HG02759 (cell line): ENCODE results near the gene ITPR3.
"Not testable (repeated sequence)": the region's sequence is repeated elsewhere in the genome, so short reads cannot be mapped to it uniquely, and the experiment has no call there.

ENCODE experiments used
- ATAC-seq: cut with Tn5 transposase; IDR thresholded peaks from one replicate; pipeline ENCODE4 v1.9.1; 2021; ENCODE audit warnings: mild to moderate bottlenecking, moderate library complexity; ENCODE audit not compliant: unreplicated experiment

The ITPR3 gene

DNA sequence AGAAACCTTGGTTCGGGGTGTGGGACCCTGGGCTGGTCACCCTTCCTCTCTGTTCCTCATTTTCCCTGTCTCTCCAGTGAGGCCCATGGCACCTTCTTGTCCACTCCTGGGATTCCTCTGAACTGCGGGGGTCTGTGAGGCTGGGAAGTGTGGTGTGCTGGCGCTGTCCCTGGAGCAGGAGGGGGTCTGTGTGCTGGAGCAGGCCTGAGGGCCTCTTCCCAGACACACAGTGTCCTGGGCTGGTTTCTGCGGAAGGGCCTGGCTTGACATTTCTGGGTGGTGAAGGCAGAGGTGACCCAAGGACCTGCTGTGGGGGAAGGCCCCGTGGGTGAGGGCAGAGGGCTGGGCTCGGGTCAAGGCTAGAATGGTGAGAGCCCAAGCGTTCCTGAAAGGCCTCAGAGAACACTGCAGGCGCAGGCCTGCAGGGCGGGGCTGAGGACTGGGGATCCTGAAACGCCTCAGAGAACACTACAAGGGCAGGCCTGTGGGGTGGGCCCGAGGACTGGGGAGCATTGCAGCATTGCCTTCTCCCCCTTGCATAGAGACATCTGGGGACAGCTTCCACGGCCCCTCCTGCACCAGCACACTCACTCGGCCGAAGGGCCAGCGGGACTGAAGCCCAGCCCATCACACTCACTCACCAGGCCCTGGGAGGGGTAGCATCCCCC is 30.5 kb upstream of the ITPR3 start:
- ATAC-seq = no peak

DNA sequence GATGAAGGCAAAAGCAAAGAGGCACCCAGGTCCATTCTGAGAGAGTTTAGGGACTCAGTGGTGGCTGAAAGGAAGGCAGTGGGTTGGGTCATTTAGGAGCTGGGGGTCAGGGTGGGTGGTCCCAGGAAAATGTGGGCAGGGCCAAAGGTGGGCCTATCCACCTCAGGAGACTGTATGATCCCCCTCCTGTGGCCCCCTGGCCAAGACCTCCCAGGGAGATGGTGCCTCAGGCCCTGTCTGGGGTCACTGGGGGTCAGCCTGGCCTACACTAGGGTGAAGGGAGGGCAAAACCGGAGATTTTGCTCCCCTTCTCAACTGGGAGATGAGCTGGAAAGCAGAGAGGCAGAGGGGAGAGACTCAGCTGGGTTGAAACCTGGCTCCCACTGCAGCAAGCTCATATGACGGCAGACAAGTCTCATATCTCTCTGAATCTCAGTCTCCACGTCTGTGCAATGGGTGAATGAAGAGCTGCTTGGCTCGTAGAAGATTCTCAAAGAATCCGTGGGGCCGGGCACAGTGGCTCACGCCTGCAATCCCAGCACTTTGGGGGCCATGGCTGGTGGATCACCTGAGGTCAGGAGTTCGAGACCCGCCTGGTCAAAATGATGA is 29.6 kb upstream of the ITPR3 start:
- no peak for ATAC-seq

DNA sequence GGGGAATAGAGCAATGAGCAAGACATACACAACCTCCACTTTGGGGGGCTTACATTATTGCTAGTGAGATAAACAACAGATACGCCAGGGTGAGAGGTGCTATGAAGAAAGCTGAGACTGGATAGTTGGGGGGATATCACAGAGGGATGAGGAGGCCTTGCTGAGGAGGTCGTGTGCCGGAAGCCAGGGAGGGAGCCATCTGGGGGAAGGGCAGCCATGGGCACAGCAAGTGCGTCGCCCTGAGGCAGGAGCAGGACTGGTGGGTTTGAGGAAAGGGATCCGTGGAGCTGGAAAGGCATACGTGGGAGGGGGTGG is 28.9 kb upstream of the ITPR3 start:
- ATAC-seq = no peak

DNA sequence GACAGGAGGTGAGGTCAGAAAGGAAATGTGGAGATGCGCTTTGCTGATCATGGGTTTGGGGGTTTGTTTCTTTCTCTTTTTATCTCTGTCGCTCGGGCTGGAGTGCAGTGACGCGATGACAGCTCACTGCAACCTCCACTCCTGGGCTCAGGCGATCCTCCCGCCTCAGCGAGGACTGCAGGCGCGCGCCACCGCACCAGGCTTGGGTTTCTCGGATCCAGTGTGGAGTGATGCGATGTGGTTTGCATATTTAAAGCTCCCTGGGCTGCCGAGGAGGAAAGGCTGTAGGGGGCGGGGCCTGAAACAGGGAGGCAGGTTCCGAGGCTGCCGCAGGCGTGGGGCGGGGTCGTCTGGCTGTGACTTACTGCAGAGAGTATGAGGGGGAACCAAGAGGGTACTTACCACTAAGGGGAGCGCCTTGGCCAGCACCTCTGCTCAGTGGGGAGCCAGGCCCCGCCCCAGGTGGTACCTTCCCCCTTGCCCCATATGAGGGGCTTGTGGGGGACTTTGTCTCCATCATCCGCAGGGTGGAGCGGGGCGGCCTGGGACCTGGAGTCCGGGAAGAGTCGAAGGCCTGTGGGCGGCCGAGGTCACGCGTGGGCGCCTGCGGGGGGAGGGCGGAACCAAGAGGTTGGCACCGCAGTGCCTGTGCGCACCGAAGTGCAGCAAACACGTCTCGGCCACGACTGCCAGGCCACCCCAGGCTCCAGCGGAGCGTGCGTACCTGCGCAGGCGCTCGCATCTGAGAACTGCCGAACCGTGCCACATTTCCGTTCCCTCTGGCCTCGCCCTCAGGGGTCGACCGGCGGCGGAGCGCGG is 28.3 kb upstream of the ITPR3 start:
- ATAC-seq = peak; percentile 54

DNA sequence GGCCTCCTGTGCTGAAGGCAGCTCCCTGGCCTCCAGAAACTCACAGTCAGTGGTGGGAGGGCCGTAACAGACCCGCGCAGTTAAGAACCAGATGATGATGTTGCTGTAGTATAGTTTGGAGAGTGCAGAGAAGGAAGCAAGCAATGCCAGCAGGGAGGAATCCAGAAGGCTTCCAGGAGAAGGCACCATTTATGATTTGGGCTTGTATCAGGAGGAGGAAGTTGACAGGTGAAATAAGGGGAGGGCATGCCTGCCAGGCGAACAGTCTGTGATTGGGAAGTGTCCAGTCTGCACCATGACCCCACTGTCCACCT is 27.8 kb upstream of the ITPR3 start:
- ATAC-seq = no peak

DNA sequence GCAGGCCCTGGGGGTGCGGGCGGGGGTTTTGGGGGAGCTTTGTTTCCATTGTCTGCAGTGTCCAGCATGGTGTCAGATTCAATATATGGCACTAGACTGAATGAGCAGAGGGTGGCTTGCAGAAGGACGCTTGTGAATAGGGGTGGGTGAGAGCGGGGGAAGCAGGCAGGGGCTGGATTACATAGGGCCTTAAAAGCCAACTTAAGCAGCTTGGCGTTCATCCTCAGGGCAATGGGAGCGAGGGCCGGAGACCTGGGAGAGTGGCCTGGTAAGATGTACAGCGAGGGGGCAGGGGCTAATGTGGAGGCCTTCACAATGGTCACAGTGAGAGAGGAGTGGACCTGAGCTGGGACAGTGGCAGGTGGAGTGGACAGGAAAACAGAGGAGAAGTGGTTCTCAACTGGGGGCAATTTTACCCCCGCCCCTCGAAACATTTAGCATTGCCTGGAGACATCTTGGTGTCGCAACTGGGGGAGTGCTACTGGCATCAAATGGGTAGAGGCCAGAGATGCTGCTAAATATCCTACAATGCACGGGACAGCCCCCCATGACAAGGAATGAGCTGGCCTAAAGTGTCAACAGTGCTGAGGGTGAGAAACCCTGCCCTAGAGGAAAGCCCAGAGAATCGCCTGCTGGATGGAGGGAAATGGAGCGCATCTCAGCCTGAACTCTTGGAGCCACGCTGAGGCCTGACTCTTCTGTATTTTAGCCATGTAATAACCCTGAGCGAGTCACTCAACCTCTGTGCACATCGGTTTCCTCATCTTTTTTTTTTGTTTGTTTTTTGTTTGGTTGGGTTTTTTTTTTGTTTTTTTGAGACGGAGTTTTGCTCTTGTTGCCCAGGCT is 25.9 kb upstream of the ITPR3 start:
- no peak for ATAC-seq

DNA sequence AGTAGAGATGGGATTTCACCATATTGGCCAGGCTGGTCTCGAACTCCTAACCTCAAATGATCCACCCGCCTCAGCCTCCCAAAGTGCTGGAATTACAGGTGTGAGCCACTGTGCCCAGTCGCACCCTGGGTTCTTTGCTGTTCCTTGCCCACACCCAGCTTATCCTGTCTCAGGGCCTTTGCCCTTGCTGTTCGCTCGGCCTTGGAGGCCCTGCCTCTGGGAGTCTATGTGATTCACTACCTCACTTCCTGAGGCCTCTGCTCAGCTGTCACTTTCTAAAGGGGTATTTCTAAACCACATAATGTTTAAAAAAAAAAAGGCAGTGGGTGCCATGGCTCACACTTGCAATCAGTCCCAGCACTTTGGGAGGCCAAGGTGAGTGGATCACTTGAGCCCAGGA is 24.2 kb upstream of the ITPR3 start:
- ATAC-seq = not testable (repeated sequence)

DNA sequence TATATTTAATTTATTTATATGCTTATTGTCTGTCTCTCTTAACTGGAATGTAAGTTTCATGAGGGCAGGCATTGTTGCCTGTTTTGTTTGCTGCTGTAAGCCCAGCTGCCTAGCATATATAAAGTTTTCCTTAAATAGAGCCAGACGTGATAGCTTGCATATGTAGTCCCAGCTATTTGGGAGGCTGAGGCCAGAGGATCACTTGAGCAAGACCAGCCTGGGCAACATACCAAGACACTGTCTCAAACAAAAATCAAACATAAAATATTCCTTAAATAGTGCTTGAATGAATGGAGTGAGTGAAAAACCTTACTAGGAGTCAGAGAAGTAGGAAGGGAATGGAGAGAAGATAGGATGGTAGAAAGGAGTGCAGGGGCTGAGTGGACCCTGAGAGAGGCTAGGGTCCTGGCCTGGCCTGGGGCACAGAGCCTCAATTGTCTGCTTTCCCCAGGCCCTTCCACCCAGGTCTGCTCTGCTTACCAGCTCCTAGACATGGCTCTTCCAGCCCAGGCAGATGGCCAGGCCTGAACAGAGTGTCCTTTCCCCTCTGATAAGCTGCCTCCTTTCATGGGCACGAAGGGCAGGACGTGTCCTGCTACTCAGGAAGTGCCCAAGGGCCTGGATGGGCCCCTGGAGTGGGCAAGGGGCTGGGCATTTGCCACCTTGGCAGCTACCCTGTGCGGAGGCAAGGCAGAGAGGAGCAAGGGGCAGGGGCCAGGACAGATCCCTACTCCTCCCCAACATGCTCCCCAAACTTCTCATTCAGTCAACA is 23.4 kb upstream of the ITPR3 start:
- no peak for ATAC-seq

DNA sequence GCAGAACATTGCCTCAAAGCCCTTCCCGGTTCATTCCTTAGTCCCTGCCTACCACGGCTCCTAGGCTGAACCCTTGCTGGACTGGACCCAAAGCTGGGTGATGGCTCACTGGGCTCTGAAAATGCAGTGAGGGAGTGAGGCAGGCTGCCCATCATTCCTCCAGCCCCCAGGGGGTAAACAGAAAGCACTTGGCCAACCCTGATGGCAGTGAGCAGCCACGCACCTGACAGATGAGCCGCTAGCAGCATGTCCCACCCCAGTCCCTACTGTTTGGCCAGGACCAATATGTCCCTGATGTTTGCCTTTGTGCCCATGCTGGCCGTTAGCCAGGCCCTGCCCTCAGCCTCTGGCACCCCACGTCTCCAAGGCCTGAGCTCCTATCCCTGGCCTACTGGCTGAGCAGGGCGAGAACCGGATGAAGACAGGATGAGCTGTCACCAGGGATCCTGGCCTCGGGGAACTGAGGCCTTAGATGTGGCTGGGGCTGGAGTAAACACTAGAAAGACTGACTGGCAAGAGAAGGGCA is 21.6 kb upstream of the ITPR3 start:
- ATAC-seq = no peak

DNA sequence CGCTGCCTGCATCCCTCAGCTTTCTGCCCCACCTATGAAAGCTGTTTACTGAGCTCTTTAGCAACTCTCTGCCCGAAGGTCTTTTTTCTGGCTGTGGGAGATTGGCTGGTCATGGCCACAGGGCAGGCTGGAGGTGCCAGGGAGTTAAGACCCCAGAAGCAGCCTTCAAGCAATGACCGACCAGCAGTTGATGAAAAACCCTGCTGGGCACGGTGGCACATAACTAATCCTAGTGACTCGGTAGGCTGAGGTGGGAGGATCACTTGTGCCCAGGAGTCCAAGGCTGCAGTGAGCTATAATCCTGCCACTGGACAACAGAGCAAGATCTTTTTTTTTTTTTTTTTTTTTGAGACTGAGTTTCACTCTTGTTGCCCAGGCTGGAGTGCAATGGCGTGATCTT is 20.4 kb upstream of the ITPR3 start:
- no peak for ATAC-seq

DNA sequence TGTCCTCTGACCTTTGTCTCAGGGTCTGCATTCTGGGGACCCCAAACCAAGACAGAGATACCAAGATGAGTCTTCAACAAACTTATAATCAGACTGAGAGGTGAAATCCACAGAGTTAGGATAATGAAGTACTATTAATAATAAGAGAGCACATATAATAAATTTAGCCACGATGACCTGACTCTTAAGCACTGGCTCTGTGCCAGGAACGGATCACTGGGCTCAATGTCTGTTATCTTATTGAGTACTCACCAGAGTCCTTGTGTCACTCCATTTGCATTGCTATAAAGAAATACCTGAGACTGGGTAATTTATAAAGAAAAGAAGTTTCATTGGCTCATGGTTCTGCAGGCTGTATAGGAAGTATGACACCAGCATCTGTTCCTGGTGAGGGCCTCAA is 18.9 kb upstream of the ITPR3 start:
- no peak for ATAC-seq

DNA sequence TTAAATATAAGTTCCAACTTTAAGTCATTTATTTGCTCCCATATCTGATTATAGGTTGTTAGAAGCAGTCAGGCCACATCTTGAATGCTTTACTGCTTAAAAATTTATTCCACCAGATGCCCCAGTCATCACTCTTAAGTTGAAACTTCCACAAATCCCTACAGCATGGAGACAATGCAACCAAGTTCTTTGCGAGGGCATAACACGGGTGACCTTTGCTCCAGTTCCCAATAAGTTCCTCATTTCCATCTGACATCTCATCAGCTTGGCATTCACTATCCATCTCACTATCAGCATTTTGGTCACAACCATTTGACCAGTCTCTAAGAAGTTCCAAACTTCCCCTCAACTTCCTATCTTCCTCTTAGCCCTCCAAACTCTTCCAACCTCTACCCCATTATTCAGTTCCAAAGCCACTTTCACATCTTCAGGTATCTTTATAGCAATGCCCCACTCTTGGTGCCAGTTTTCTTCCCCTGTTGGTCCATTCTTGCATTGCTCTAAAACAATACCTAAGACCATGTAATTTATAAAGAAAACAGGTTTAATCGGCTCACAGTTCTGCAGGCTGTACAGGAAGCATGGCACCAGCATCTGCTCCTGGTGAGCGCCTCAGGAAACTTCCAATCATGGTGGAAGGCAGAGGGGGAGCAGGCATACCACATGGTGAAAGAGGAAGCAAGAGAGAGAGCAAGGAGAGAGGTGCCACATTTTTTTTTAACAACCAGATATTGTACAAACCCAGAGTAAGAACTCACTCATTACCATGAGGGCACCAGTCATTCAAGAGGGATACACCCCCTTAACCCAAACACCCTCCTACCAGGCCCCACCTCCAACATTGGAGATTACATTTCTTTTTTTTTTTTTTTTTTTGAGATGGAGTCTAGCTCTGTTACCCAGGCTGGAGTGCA is 15.9 kb upstream of the ITPR3 start:
- ATAC-seq = no peak

DNA sequence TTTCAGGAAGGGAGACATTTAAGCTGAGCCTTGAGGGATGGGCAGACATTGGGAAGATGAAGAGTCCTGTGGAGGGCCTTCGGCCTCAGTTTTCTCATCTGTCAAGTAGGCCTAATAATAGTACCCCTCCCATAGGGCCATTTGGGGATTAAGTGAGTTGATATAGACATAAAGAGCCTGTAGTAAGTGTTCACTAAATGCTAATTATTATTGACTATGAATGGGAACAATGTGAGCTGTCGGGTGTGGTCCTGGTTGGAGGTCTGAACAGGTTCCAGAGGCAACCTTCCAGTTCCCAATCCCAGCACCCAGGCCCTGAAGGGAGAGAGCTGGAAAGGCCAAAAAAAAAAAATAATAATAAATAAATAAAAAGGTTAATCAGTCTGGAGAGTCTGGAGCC is 14.5 kb upstream of the ITPR3 start:
- no peak for ATAC-seq

DNA sequence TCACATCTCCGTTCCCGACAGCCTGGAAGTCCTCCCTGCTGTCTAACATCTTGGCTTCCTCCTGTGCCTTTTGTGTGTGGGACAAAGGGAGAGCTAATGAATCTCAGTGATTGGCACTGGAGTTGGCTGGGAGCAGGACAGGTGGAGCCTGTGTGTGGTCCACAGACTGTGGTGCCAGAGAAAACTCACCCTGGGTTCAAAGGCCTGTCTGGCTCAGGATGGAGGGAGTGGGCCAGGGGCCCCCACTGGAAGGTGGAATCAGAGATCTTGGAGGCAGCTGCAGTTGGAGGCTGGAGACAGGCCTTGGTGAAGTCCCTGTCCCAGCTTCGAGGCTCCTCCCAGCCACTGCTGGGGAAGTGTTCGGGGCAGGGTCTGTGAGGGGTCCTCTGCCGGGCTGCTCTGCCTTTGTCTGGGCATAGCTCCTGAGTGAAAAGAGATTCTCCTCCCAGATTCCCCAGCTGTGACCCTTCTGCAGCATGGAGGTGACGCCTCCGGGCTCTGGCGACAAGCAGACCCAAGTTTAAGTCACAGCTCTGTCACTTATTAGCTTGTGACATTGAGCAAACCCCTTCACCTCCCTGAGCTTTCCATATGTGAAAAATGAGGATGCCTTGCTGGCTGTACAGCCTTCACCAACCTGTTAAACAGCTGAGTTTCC is 13.9 kb upstream of the ITPR3 start:
- ATAC-seq = no peak

DNA sequence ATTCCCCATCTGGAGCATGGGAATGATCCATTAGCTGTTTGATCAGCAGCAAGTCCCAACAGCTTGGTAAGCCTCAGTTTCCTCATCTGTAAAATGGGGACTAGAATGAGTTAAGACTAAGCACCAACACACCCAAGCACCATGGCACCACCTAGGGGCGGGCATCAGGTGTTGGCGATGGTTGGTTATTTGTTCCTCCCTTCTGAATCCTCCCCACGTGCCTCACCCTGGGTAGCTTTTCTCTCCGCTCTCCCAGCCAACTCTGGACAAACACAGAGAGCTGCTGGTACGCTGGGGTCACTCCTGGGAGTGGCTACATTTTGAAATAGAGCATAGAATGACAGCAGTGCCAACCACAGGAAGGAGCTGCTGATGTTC is 13.3 kb upstream of the ITPR3 start:
- ATAC-seq = no peak

DNA sequence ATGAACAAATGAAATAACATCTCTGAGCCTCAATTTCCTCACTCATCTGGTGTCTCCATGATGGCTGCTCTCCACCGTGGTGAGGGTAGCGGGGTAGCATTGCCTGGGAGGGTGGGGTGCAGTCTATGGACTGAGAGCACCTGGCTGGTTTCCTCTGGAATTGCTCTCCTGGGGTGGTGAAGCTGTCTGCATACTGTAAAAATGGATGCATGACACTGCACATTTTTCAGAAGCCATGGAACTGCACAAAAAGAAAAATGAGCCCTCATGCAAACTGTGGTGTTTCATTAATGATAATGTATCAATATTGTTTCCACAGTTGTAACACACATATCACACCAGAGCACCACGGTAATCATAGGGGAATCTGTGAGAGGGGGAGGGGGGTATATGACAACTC is 12.1 kb upstream of the ITPR3 start:
- no peak for ATAC-seq

DNA sequence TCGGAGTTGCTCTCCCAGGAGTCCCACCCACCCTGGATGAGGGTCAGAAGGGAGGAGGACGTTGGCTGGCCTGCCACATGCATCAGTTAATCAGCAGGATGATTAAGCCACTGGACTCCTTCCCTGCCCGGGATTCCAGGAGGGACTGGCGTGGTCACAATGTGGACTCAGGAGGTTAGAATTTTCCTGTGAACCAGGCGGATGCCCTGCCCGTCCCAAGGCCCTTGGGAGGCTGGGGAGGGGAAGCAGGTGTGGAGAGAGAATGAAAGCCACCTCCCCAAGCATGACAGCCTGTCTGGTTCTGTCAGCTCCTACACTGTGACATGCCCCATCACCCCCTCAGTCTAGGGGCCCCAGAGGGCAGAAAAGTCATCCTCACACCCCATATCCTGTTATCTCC is 11.6 kb upstream of the ITPR3 start:
- no peak for ATAC-seq

DNA sequence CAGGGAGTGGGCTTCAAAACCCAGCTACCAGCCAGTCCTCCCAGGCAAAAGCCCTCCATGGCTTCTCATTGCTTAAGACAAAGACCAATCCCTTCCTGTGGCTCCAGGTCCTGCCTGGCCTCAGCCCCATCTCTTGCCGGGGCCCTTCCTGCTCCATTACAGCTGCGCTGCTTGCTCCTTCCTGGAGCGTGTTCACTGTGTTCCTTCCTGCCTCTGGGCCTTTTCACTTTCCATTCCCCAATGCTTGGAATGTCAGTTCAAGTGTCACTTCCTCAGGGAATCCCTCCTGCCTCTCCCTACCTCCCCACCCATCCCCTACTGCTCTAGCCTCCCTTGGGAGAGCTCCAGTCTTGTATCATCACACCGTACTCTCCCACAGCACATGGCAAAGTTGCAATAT is 11.1 kb upstream of the ITPR3 start:
- ATAC-seq = no peak
